Measurements from ENCODE around the gene CD59. TPM values are rescaled to one million over a fixed set of nuclear protein-coding genes. Genes with fewer than 3 reads are reported as not detected.

The CD59 gene
- total and polyA plus RNA-seq, 7 experiments from 2014 or later, result 23.3 to 152 (median 69.6) TPM

GRCh38 chr11:33716243-33716642 is 20.0 kb downstream of the CD59 start:
- Mint-ChIP-seq H3K36me3 (peaks cover 7 to 33% (median 14%) of the 10 kb centered on the region in 5 donors), H3K4me1 (peaks cover 0 to 7% (median 0%) of the 10 kb centered on the region in 7 donors), H3K4me3 (no peak overlapping the region), H3K27me3 (no peaks in the 10 kb centered on the region), H3K27ac (no peak overlapping the region), H3K9me3 (no peaks in the 10 kb centered on the region)
- Histone ChIP-seq H3K4me1 (ENCODE audit: control insufficient read depth in 2 of 2, insufficient read depth in 2 of 2, low read length in 2 of 2) (no peaks in the 10 kb centered on the region), H3K36me3 (ENCODE audit: control insufficient read depth in 2 of 3, insufficient read depth in 3 of 3, low read length in 3 of 3) (peaks cover 0 to 32% (median 0%) of the 10 kb centered on the region in 3 experiments), H3K4me3 (ENCODE audit: low read length) (no peak overlapping the region), H3K27me3 (ENCODE audit: control insufficient read depth in 2 of 2, insufficient read depth in 2 of 2, low read length in 2 of 2) (no peaks in the 10 kb centered on the region), H3K9me3 (ENCODE audit: control insufficient read depth in 2 of 3, low read length in 3 of 3) (no peaks in the 10 kb centered on the region), H3K27ac (ENCODE audit: low read depth, low read length) (no peak overlapping the region)
- intact Hi-C loops (cut with micrococcal nuclease), result loop anchor here (1.0 to 2.0 kb wide), 3 partner anchors 19 to 113 kb away; no protein-coding TSS in a partner anchor
- ChIA-PET POLR2A (interaction anchor here (1.3 kb wide), 1 partner anchor 26 kb away, joined by 4 read pairs; no protein-coding TSS in a partner anchor), CTCF (interaction anchor here (0.5 to 2.3 kb wide), 6 partner anchors 12 to 191 kb away, joined by 3 to 30 read pairs (median 4); no protein-coding TSS in a partner anchor)
- ATAC-seq (no peak), DNase-seq (peak in 2 of 9 donors; percentile 10 to 23)

DNA sequence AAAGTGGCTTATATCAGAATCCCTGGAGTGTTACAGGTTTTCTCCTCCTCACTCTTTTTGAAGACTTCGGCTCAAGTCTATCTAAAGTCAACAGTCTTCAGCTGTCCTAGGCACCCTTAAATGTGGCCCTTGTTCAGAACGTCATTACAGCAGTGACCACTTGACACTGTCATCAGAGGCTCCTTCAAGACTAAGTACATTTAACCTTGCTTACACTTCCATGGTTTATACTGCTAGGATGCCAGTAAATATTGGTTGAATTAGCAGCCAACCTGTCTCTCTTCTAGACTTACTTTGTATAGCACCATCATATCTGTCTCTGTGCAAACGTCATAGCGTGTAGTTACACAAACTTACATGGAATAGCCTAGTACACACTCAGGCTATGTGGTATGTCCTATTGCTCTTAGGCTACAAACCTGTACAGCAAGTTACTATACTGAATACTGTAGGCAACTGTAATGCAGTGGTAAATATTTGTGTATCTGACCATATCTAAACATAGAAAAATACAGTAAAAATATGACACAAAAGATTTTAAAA is 22.3 kb downstream of the CD59 start:
- Mint-ChIP-seq H3K4me3 (no peak overlapping the region), H3K27me3 (no peaks in the 10 kb centered on the region), H3K4me1 (peaks cover 0 to 2% (median 0%) of the 10 kb centered on the region in 7 donors), H3K27ac (no peak overlapping the region), H3K9me3 (no peaks in the 10 kb centered on the region), H3K36me3 (peaks cover 8 to 37% (median 15%) of the 10 kb centered on the region in 5 donors)
- Histone ChIP-seq H3K36me3 (ENCODE audit: control insufficient read depth in 2 of 3, insufficient read depth in 3 of 3, low read length in 3 of 3) (peaks cover 0 to 33% (median 0%) of the 10 kb centered on the region in 3 experiments), H3K4me1 (ENCODE audit: control insufficient read depth in 2 of 2, insufficient read depth in 2 of 2, low read length in 2 of 2) (no peaks in the 10 kb centered on the region), H3K4me3 (ENCODE audit: low read length) (no peak overlapping the region), H3K9me3 (ENCODE audit: control insufficient read depth in 2 of 3, low read length in 3 of 3) (no peaks in the 10 kb centered on the region), H3K27ac (ENCODE audit: low read depth, low read length) (no peak overlapping the region), H3K27me3 (ENCODE audit: control insufficient read depth in 2 of 2, insufficient read depth in 2 of 2, low read length in 2 of 2) (no peaks in the 10 kb centered on the region)
- DNase-seq (no peak), ATAC-seq (no peak)
- intact Hi-C loops (cut with micrococcal nuclease), result no loop called here
- CTCF ChIA-PET, result interaction anchor here (0.6 to 1.3 kb wide), 4 partner anchors 28 to 1469 kb away, joined by 3 to 5 read pairs (median 4); no protein-coding TSS in a partner anchor
- POLR2A ChIA-PET, result no interaction called here

GRCh38 chr11:33713151-33713855 is 22.9 kb downstream of the CD59 start:
- CTCF ChIA-PET, result interaction anchor here (1.0 to 1.1 kb wide), 2 partner anchors 93 to 459 kb away, joined by 3 to 4 read pairs; no protein-coding TSS in a partner anchor
- Histone ChIP-seq H3K27me3 (ENCODE audit: control insufficient read depth in 2 of 2, insufficient read depth in 2 of 2, low read length in 2 of 2) (no peaks in the 10 kb centered on the region), H3K4me3 (ENCODE audit: low read length) (no peak overlapping the region), H3K27ac (ENCODE audit: low read depth, low read length) (no peak overlapping the region), H3K36me3 (ENCODE audit: control insufficient read depth in 2 of 3, insufficient read depth in 3 of 3, low read length in 3 of 3) (peaks cover 0 to 37% (median 0%) of the 10 kb centered on the region in 3 experiments), H3K9me3 (ENCODE audit: control insufficient read depth in 2 of 3, low read length in 3 of 3) (no peaks in the 10 kb centered on the region), H3K4me1 (ENCODE audit: control insufficient read depth in 2 of 2, insufficient read depth in 2 of 2, low read length in 2 of 2) (no peaks in the 10 kb centered on the region)
- POLR2A ChIA-PET, result no interaction called here
- no peaks in the 10 kb centered on the region for H3K27me3 Mint-ChIP-seq
- intact Hi-C loops (cut with micrococcal nuclease), result no loop called here
- no peak for DNase-seq
- no peak for ATAC-seq
- peaks cover 6 to 38% (median 20%) of the 10 kb centered on the region in 5 donors for H3K36me3 Mint-ChIP-seq
- no peak overlapping the region for H3K27ac Mint-ChIP-seq
- peaks cover 0 to 5% (median 0%) of the 10 kb centered on the region in 7 donors for H3K4me1 Mint-ChIP-seq
- no peaks in the 10 kb centered on the region for H3K9me3 Mint-ChIP-seq
- no peak overlapping the region for H3K4me3 Mint-ChIP-seq

- Histone ChIP-seq H3K4me1 (ENCODE audit: control insufficient read depth in 2 of 2, insufficient read depth in 2 of 2, low read length in 2 of 2) (no peaks in the 10 kb centered on the region), H3K36me3 (ENCODE audit: control insufficient read depth in 2 of 3, insufficient read depth in 3 of 3, low read length in 3 of 3) (peaks cover 0 to 36% (median 0%) of the 10 kb centered on the region in 3 experiments), H3K9me3 (ENCODE audit: control insufficient read depth in 2 of 3, low read length in 3 of 3) (no peaks in the 10 kb centered on the region), H3K4me3 (ENCODE audit: low read length) (no peak overlapping the region), H3K27me3 (ENCODE audit: control insufficient read depth in 2 of 2, insufficient read depth in 2 of 2, low read length in 2 of 2) (no peaks in the 10 kb centered on the region), H3K27ac (ENCODE audit: low read depth, low read length) (no peak overlapping the region)
- CTCF ChIA-PET, result no interaction called here
- intact Hi-C loops (cut with micrococcal nuclease), result no loop called here
- H3K9me3 Mint-ChIP-seq, result no peaks in the 10 kb centered on the region
- H3K27ac Mint-ChIP-seq, result no peak overlapping the region
- POLR2A ChIA-PET, result no interaction called here
- peaks cover 6 to 38% (median 17%) of the 10 kb centered on the region in 5 donors for H3K36me3 Mint-ChIP-seq
- H3K4me1 Mint-ChIP-seq, result peaks cover 0 to 7% (median 0%) of the 10 kb centered on the region in 7 donors
- no peaks in the 10 kb centered on the region for H3K27me3 Mint-ChIP-seq
- no peak overlapping the region for H3K4me3 Mint-ChIP-seq
- DNase-seq, result no peak
- no peak for ATAC-seq
Observed at GRCh38 chr11:33712436-33712835, 23.8 kb downstream of the CD59 start.

DNA sequence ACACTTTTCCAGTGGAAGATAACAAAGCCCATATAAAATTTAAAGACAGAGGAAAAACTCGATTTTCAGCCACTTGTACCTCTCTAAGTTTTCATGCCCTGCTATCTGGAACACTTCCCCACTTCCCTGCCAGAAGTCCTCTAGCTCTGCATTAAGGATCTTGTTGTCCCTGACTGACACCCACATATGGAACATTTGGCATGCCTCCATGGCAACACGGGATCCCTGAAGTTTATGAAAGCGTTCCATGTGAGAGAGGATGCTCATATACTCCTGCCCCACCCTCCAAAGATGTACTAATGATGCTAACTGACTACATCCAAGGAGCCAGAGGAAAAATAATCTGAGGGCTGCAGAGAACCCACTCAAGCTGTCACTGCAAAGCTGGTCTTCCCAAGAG is 26.8 kb downstream of the CD59 start:
- Mint-ChIP-seq H3K4me1 (peaks cover 4 to 24% (median 6%) of the 10 kb centered on the region in 7 donors), H3K4me3 (no peak overlapping the region), H3K9me3 (no peaks in the 10 kb centered on the region), H3K27ac (no peak overlapping the region), H3K27me3 (no peaks in the 10 kb centered on the region), H3K36me3 (peaks cover 0 to 34% (median 12%) of the 10 kb centered on the region in 5 donors)
- Histone ChIP-seq H3K9me3 (ENCODE audit: control insufficient read depth in 2 of 3, low read length in 3 of 3) (no peaks in the 10 kb centered on the region), H3K36me3 (ENCODE audit: control insufficient read depth in 2 of 3, insufficient read depth in 3 of 3, low read length in 3 of 3) (peaks cover 0 to 24% (median 0%) of the 10 kb centered on the region in 3 experiments), H3K4me1 (ENCODE audit: control insufficient read depth in 2 of 2, insufficient read depth in 2 of 2, low read length in 2 of 2) (no peaks in the 10 kb centered on the region), H3K27ac (ENCODE audit: low read depth, low read length) (no peak overlapping the region), H3K4me3 (ENCODE audit: low read length) (no peak overlapping the region), H3K27me3 (ENCODE audit: control insufficient read depth in 2 of 2, insufficient read depth in 2 of 2, low read length in 2 of 2) (no peaks in the 10 kb centered on the region)
- ChIA-PET POLR2A (no interaction called here), CTCF (no interaction called here)
- intact Hi-C loops (cut with micrococcal nuclease), result loop anchor here (10.0 kb wide), 2 partner anchors 535 to 675 kb away; partner anchors contain the start of gene TCP11L1 (in 1 of the 2)
- ATAC-seq, result no peak
- no peak for DNase-seq

DNA sequence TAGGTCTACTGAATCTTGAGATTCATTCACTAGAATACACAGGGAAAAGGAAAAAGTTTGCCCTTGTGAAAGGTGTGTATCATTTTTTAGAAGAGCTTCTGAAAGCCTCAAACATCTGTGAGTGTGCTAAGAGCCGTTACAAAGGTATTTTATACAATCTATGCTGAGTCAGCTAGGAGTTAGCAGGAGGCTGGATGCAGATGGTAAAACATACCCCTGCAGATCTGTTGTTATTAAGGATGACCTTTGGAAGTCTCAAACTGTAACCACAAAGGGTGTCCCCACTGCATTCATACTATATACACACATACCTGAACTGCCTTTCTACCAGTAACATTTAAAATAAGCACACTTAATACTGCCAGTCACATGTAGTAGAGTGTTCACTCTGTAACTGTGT is 27.2 kb downstream of the CD59 start:
- DNase-seq, result no peak
- H3K27me3 Mint-ChIP-seq, result no peaks in the 10 kb centered on the region
- no peak for ATAC-seq
- H3K4me1 Mint-ChIP-seq, result peaks cover 4 to 24% (median 6%) of the 10 kb centered on the region in 7 donors
- no peaks in the 10 kb centered on the region for H3K9me3 ChIP-seq (ENCODE audit: control insufficient read depth in 2 of 3, low read length in 3 of 3)
- H3K36me3 ChIP-seq (ENCODE audit: control insufficient read depth in 2 of 3, insufficient read depth in 3 of 3, low read length in 3 of 3), result peaks cover 0 to 24% (median 0%) of the 10 kb centered on the region in 3 experiments
- intact Hi-C loops (cut with micrococcal nuclease), result loop anchor here (10.0 kb wide), 2 partner anchors 536 to 674 kb away; partner anchors contain the start of gene TCP11L1 (in 1 of the 2)
- no peaks in the 10 kb centered on the region for H3K9me3 Mint-ChIP-seq
- no peaks in the 10 kb centered on the region for H3K4me1 ChIP-seq (ENCODE audit: control insufficient read depth in 2 of 2, insufficient read depth in 2 of 2, low read length in 2 of 2)
- H3K27ac ChIP-seq (ENCODE audit: low read depth, low read length), result no peak overlapping the region
- H3K27me3 ChIP-seq (ENCODE audit: control insufficient read depth in 2 of 2, insufficient read depth in 2 of 2, low read length in 2 of 2), result no peaks in the 10 kb centered on the region
- H3K4me3 Mint-ChIP-seq, result no peak overlapping the region
- H3K36me3 Mint-ChIP-seq, result peaks cover 0 to 30% (median 12%) of the 10 kb centered on the region in 5 donors
- H3K4me3 ChIP-seq (ENCODE audit: low read length), result no peak overlapping the region
- H3K27ac Mint-ChIP-seq, result no peak overlapping the region
- ChIA-PET POLR2A (no interaction called here), CTCF (interaction anchor here (0.6 kb wide), 1 partner anchor 342 kb away, joined by 4 read pairs; no protein-coding TSS in a partner anchor)
